Activated T-cell treated with anti-CD3 and anti-CD28 coated beads, Interleukin-2, amount 50 U/mL, for 1 hour (primary cell): ENCODE measurements around the gene EN1.

Experiments used
- DNase-seq: peaks from one replicate; pipeline ENCODE4 v3.0.0-alpha.2; 2020

The EN1 gene

GRCh38 chr2:118855451-118856279 is 8.2 kb upstream of the EN1 start:
- DNase-seq, result peak; percentile 87

GRCh38 chr2:118854507-118855345 is 7.3 kb upstream of the EN1 start:
- DNase-seq, result no peak

- no peak for DNase-seq
Observed at GRCh38 chr2:118853651-118854291, 6.3 kb upstream of the EN1 start.

GRCh38 chr2:118853129-118853640 is 5.7 kb upstream of the EN1 start:
- DNase-seq, result no peak

- no peak for DNase-seq
Observed at GRCh38 chr2:118852605-118853128, 5.2 kb upstream of the EN1 start.

GRCh38 chr2:118851650-118852049 is 4.2 kb upstream of the EN1 start:
- no peak for DNase-seq

GRCh38 chr2:118850901-118851415 is 3.5 kb upstream of the EN1 start:
- no peak for DNase-seq

GRCh38 chr2:118850168-118850900 is 2.9 kb upstream of the EN1 start:
- DNase-seq, result no peak

GRCh38 chr2:118849226-118850167 is 2.0 kb upstream of the EN1 start:
- DNase-seq, result no peak

- no peak for DNase-seq
Observed at GRCh38 chr2:118848381-118849225, 1.2 kb upstream of the EN1 start.

GRCh38 chr2:118847762-118848172 is 319 bp upstream of the EN1 start:
- no peak for DNase-seq

GRCh38 chr2:118846442-118846952 is 951 bp downstream of the EN1 start:
- DNase-seq, result no peak

- no peak for DNase-seq
Observed at GRCh38 chr2:118845522-118846441, 1.7 kb downstream of the EN1 start.

GRCh38 chr2:118845005-118845521 is 2.4 kb downstream of the EN1 start:
- DNase-seq, result no peak

- no peak for DNase-seq
Observed at GRCh38 chr2:118844261-118845004, 3.0 kb downstream of the EN1 start.

GRCh38 chr2:118843483-118844132 is 3.8 kb downstream of the EN1 start:
- DNase-seq, result no peak
